GM12878 (cell line): Measurements from ENCODE around the gene ATCAY. TPM values are rescaled to one million over a fixed set of nuclear protein-coding genes. Genes with fewer than 3 reads are reported as not detected.
"Not testable (repeated sequence)": the region's sequence is repeated elsewhere in the genome, so short reads cannot be mapped to it uniquely, and the experiment has no call there.

ENCODE experiments used
- ATAC-seq: fragments of 200-7000 bp; cut with Tn5 transposase; 3 replicates; pipeline ENCODE4 v1.9.1; 2020; ENCODE audit warnings: mild to moderate bottlenecking, moderate library complexity
- BruUV-seq: library from RNA; stranded (reverse); fragments of 400-500 nt; replicated peaks from 2 replicates; lab custom pipeline; 2021; lab: Mats Ljungman, UMichigan
- CTCF ChIA-PET: fragments of 300-600 bp; sonication (Branson Sonifier 250); formaldehyde crosslinking; extraction: SDS; loops from one replicate; lab custom pipeline; 2021; ENCODE audit warnings: inconsistent platforms; lab: Yijun Ruan, JAX
- POLR2A ChIA-PET: fragments of 350-600 bp; formaldehyde crosslinking; extraction: SDS; loops from one replicate; lab custom pipeline; 2021; ENCODE audit warnings: inconsistent platforms; lab: Charles Lee
- RAD21 ChIA-PET: fragments of 300-600 bp; sonication (Branson Sonifier 250); formaldehyde crosslinking; loops from one replicate; lab custom pipeline; 2023; ENCODE audit warnings: antibody characterized with exemption; ENCODE audit not compliant: unreplicated experiment; lab: Charles Lee
- SMC1A ChIA-PET: fragments of 300-600 bp; sonication (Branson Sonifier 250); formaldehyde crosslinking; loops from one replicate; lab custom pipeline; 2023; ENCODE audit not compliant: unreplicated experiment, uncharacterized antibody; lab: Charles Lee
- DNase-seq: peaks from one replicate; pipeline ENCODE4 v3.0.0-alpha.2; 2011; ENCODE audit warnings: low read depth, low spot score
- FAIRE-seq: peaks from 3 replicates; lab custom pipeline; 2011; peaks lifted over from hg19 to GRCh38; lab: Jason Lieb, UNC
- H2AFZ ChIP-seq: 2 replicates; pipeline ENCODE4 v1.6.0; 2011; ENCODE audit warnings: low read depth, low read length, control low read depth; ENCODE audit not compliant: control insufficient read depth
- H3K27ac ChIP-seq: 2 replicates; pipeline ENCODE4 v1.5.1; 2011; ENCODE audit warnings: control low read depth; ENCODE audit not compliant: control insufficient read depth, insufficient read depth
- H3K27me3 ChIP-seq, 2 experiments: replicated peaks in 1 of 2; 2 replicates each; pipeline versions ENCODE4 v1.6.0 to v1.6.1; 2011; ENCODE audit warnings: low read length in 1 of 2; ENCODE audit not compliant: control insufficient read depth in 2 of 2, insufficient read depth in 2 of 2
- H3K36me3 ChIP-seq, 2 experiments: 2 replicates each; pipeline ENCODE4 v1.5.1; 2011; ENCODE audit warnings: low read length in 1 of 2; ENCODE audit not compliant: control insufficient read depth in 2 of 2, insufficient read depth in 2 of 2
- H3K4me1 ChIP-seq: 2 replicates; pipeline ENCODE4 v1.6.1; 2011; ENCODE audit warnings: mild to moderate bottlenecking, low read length, moderate library complexity, mixed read lengths; ENCODE audit not compliant: control insufficient read depth, insufficient read depth
- H3K4me2 ChIP-seq: 2 replicates; pipeline ENCODE4 v1.6.0; 2011; ENCODE audit warnings: control low read depth; ENCODE audit not compliant: control insufficient read depth, insufficient read depth
- H3K4me3 ChIP-seq: fragments of 200-600 bp; sonication (generic); 2 replicates; pipeline ENCODE4 v1.5.1; 2016
- H3K79me2 ChIP-seq: 2 replicates; pipeline ENCODE4 v1.6.0; 2011; ENCODE audit warnings: low read length; ENCODE audit not compliant: control insufficient read depth, insufficient read depth
- H3K9ac ChIP-seq: 2 replicates; pipeline ENCODE4 v1.8.0; 2011; ENCODE audit warnings: low read length, control low read depth, mixed read lengths; ENCODE audit not compliant: control insufficient read depth, insufficient read depth
- H3K9me3 ChIP-seq: replicated peaks from 3 replicates; pipeline ENCODE4 v1.5.1; 2011; ENCODE audit warnings: mild to moderate bottlenecking, low read length; ENCODE audit not compliant: control insufficient read depth, insufficient read depth
- H4K20me1 ChIP-seq: 2 replicates; pipeline ENCODE4 v1.6.0; 2011; ENCODE audit not compliant: control insufficient read depth, insufficient read depth
- EP300 ChIP-seq, 2 experiments: fragments of 150-350 bp in 1 of 2; IDR thresholded peaks; 2 replicates each; pipeline ENCODE4 v1.6.1; 2011 to 2012; ENCODE audit warnings: low read depth in 2 of 2, low read length in 2 of 2, borderline replicate concordance in 1 of 2, improper control_type of control experiment in 1 of 2, inconsistent platforms in 1 of 2; ENCODE audit not compliant: control insufficient read depth in 1 of 2
- ETV6 ChIP-seq, 2 experiments: fragments of 450-650 bp in 1 of 2; IDR thresholded peaks in 1 of 2; conservative IDR thresholded peaks in 1 of 2; 2 replicates each; pipeline ENCODE4 v1.6.1; 2014; ENCODE audit warnings: antibody characterized with exemption in 1 of 2, borderline replicate concordance in 1 of 2, low read depth in 1 of 2, mild to moderate bottlenecking in 1 of 2, moderate library complexity in 1 of 2
- POLR2A ChIP-seq: IDR thresholded peaks from 2 replicates; pipeline ENCODE4 v1.6.1; 2011; ENCODE audit warnings: low read depth, mild to moderate bottlenecking, low read length
- RFX5 ChIP-seq: IDR thresholded peaks from 2 replicates; pipeline ENCODE4 v1.6.1; 2011; ENCODE audit warnings: low read depth, low read length, improper control_type of control experiment
- SMC3 ChIP-seq: IDR thresholded peaks from 2 replicates; pipeline ENCODE4 v1.6.1; 2011; ENCODE audit warnings: low read length, improper control_type of control experiment, borderline replicate concordance
- YBX1 ChIP-seq: fragments of 450-650 bp; IDR thresholded peaks from 2 replicates; pipeline ENCODE4 v1.6.1; 2016; ENCODE audit warnings: antibody characterized with exemption
- WGBS: methylation state at CpG from one replicate; pipeline ENCODE4 v1.1.6; 2016; ENCODE audit warnings: low lambda C conversion rate; ENCODE audit not compliant: insufficient replicate concordance, insufficient coverage; ENCODE audit errors: missing lambda C conversion rate; 5-methylcytosine and 5-hydroxymethylcytosine counted together
- in situ Hi-C: fragments of 300-500 bp; cut with MboI; formaldehyde crosslinking; loops from 9 replicates; pipeline ENCODE4 v1.14.3; 2018; ENCODE audit warnings: mixed read lengths
- intact Hi-C: fragments of 100-400 bp; cut with micrococcal nuclease; formaldehyde crosslinking; loops from one replicate; pipeline ENCODE4 v1.14.2; 2022; ENCODE audit not compliant: unreplicated experiment
- polyA plus RNA-seq, 11 experiments: library from polyadenylated mRNA; depleted of rRNA in 4 of 11; unstranded in 6 of 11; stranded (reverse) in 5 of 11; fragments of >200 nt; fragmentation: Nextera tagmentation in 4 of 11; fragmentation: Illumina TruSeq in 1 of 11; extraction: Ambion mirVana in 4 of 11; extraction: Trizol in 1 of 11; gene quantifications; 1 replicate in 1 of 11; 2 replicates in 10 of 11; pipeline versions ENCODE4 v1.2.1 to v1.2.3, GENCODE V29; 2011 to 2016; ENCODE audit warnings: inconsistent platforms in 2 of 11, missing spikeins in 2 of 11, low read depth in 1 of 11
- total RNA-seq, 4 experiments: library from RNA; depleted of rRNA in 3 of 4; stranded (reverse); fragments of >200 nt in 3 of 4; fragmentation: Illumina TruSeq in 1 of 4; extraction: Trizol in 1 of 4; gene quantifications; 2 replicates each; pipeline versions ENCODE4 v1.2.1 to v1.2.3, GENCODE V29; 2013 to 2021
- TF ChIP-seq, protein P1 (sequence below), 3 experiments: IDR thresholded peaks in 2 of 3; conservative IDR thresholded peaks in 1 of 3; 2 replicates each; pipeline ENCODE4 v1.5.1; 2011; ENCODE audit warnings: low read depth in 3 of 3, low read length in 3 of 3, mild to moderate bottlenecking in 3 of 3, control low read depth in 2 of 3, moderate library complexity in 2 of 3, inconsistent platforms in 1 of 3, mixed read lengths in 1 of 3; ENCODE audit not compliant: control insufficient read depth in 2 of 3, insufficient read depth in 1 of 3; ENCODE audit errors: extremely low read depth in 1 of 3
- TF ChIP-seq, protein P2 (sequence below): fragments of 450-650 bp; IDR thresholded peaks from 2 replicates; pipeline ENCODE4 v1.6.1; 2017; ENCODE audit warnings: borderline replicate concordance
- TF ChIP-seq, protein P3 (sequence below): fragments of 450-650 bp; IDR thresholded peaks from 2 replicates; pipeline ENCODE4 v1.6.1; 2017; ENCODE audit warnings: mild to moderate bottlenecking

ATCAY gene
- total and polyA plus RNA-seq, 10 of the 15 experiments (the other 5 are each of a cell fraction or from before 2014, with no cell fraction given), result under 0.01 to 0.04 (median 0.02) TPM; not detected in 4

DNA sequence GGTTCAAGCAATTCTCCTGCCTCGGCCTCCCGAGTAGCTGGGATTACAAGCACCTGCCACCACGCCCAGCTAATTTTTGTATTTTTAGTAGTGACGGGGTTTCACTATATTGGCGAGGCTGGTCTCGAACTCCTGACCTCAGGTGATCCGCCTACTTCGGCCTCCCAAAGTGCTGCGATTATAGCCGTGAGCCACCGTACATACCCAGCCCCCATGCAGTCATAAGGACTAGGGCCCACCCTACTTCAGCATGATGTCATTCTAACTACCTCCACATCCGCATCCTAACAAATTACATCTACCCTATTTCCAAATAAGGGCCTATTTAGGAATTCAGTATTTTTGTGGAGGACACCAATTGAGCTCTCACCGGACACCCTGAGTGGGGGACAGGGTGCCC, 74.8 kb downstream of the ATCAY start:
- RAD21 ChIA-PET, H3K36me3 ChIP-seq, in situ Hi-C loops, H3K79me2 ChIP-seq, FAIRE-seq, H3K9ac ChIP-seq, SMC1A ChIA-PET, ATAC-seq, H4K20me1 ChIP-seq, H3K4me1 ChIP-seq, DNase-seq, H3K4me2 ChIP-seq, H3K27ac ChIP-seq, H3K4me3 ChIP-seq, CTCF ChIA-PET, H3K27me3 ChIP-seq, POLR2A ChIA-PET, H2AFZ ChIP-seq, BruUV-seq, H3K9me3 ChIP-seq, intact Hi-C loops: not testable (repeated sequence)
- 85% methylated on average over 13 of the region's 13 CpGs for WGBS

DNA sequence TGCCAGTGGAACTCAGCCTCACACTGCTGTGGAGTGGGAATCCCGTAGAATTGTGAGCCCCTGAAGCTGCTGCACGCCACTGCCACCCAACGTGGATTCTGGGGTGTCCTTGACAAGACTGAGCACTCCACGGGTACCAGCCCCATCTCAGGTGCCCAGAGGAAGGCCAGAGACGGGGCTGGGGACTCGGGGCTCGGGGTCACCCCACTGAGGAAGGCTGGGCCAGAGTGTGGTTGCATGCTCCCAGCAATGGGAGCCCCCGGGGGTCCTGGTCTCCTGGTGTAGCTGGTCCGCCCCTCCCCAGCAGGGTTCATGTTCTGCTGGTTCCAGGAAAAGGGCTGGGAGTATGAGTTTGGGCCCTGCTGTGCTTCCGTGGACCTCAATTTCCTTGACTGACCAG, 75.2 kb downstream of the ATCAY start:
- no peaks in the 10 kb centered on the region for H3K79me2 ChIP-seq
- DNase-seq (no peak), FAIRE-seq (no peak), ATAC-seq (no peak)
- no peak overlapping the region for H3K9ac ChIP-seq
- no peaks in the 10 kb centered on the region for H3K27me3 ChIP-seq
- no peaks in the 10 kb centered on the region for H3K9me3 ChIP-seq
- ChIA-PET SMC1A (no interaction called here), POLR2A (no interaction called here), CTCF (no interaction called here), RAD21 (no interaction called here)
- no peaks in the 10 kb centered on the region for H3K4me1 ChIP-seq
- peaks cover 0 to 7% of the 10 kb centered on the region in 2 experiments; a peak in 3 of 4 replicates for H3K36me3 ChIP-seq
- H2AFZ ChIP-seq, result no peak overlapping the region
- intact Hi-C loops (no loop called here), in situ Hi-C loops (no loop called here)
- 92% methylated on average over 10 of the region's 10 CpGs for whole genome bisulfite sequencing
- no peak overlapping the region for H3K27ac ChIP-seq
- H4K20me1 ChIP-seq, result no peaks in the 10 kb centered on the region
- no TSS peak for BruUV-seq
- no peak overlapping the region for H3K4me2 ChIP-seq
- H3K4me3 ChIP-seq, result no peak overlapping the region
- TF ChIP-seq ETV6 (conservative IDR thresholded peaks at IDR 0.05 in 1 of 2, IDR thresholded peaks at IDR 0.05 in 1 of 2; ENCODE audit: borderline replicate concordance in 1 of 2, low read depth in 1 of 2) (no peak), EP300 (IDR thresholded peaks at IDR 0.05; ENCODE audit: borderline replicate concordance in 1 of 2, control insufficient read depth in 1 of 2, low read depth in 2 of 2, low read length in 2 of 2) (no peak), SMC3 (no peak), YBX1 (no peak), POLR2A (peak; percentile 30; the same call in 1 of the 2 replicates), RFX5 (no peak)
- TF ChIP-seq, protein P1, sequence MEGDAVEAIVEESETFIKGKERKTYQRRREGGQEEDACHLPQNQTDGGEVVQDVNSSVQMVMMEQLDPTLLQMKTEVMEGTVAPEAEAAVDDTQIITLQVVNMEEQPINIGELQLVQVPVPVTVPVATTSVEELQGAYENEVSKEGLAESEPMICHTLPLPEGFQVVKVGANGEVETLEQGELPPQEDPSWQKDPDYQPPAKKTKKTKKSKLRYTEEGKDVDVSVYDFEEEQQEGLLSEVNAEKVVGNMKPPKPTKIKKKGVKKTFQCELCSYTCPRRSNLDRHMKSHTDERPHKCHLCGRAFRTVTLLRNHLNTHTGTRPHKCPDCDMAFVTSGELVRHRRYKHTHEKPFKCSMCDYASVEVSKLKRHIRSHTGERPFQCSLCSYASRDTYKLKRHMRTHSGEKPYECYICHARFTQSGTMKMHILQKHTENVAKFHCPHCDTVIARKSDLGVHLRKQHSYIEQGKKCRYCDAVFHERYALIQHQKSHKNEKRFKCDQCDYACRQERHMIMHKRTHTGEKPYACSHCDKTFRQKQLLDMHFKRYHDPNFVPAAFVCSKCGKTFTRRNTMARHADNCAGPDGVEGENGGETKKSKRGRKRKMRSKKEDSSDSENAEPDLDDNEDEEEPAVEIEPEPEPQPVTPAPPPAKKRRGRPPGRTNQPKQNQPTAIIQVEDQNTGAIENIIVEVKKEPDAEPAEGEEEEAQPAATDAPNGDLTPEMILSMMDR (IDR thresholded peaks at IDR 0.05 in 2 of 3, conservative IDR thresholded peaks at IDR 0.05 in 1 of 3; ENCODE audit: control insufficient read depth in 2 of 3, extremely low read depth in 1 of 3, insufficient read depth in 1 of 3, low read depth in 3 of 3, low read length in 3 of 3), result no peak
- TF ChIP-seq, protein P2, sequence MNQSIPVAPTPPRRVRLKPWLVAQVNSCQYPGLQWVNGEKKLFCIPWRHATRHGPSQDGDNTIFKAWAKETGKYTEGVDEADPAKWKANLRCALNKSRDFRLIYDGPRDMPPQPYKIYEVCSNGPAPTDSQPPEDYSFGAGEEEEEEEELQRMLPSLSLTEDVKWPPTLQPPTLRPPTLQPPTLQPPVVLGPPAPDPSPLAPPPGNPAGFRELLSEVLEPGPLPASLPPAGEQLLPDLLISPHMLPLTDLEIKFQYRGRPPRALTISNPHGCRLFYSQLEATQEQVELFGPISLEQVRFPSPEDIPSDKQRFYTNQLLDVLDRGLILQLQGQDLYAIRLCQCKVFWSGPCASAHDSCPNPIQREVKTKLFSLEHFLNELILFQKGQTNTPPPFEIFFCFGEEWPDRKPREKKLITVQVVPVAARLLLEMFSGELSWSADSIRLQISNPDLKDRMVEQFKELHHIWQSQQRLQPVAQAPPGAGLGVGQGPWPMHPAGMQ, result no peak
- TF ChIP-seq, protein P3, sequence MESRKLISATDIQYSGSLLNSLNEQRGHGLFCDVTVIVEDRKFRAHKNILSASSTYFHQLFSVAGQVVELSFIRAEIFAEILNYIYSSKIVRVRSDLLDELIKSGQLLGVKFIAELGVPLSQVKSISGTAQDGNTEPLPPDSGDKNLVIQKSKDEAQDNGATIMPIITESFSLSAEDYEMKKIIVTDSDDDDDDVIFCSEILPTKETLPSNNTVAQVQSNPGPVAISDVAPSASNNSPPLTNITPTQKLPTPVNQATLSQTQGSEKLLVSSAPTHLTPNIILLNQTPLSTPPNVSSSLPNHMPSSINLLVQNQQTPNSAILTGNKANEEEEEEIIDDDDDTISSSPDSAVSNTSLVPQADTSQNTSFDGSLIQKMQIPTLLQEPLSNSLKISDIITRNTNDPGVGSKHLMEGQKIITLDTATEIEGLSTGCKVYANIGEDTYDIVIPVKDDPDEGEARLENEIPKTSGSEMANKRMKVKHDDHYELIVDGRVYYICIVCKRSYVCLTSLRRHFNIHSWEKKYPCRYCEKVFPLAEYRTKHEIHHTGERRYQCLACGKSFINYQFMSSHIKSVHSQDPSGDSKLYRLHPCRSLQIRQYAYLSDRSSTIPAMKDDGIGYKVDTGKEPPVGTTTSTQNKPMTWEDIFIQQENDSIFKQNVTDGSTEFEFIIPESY, result no peak
